CD4-positive, alpha-beta T cell (primary cell): ENCODE measurements around the gene ATPAF2. TPM values are rescaled to one million over a fixed set of nuclear protein-coding genes. Genes with fewer than 3 reads are reported as not detected.

ENCODE experiments used
- ATAC-seq: fragments of 200-7000 bp; cut with Tn5 transposase; one replicate; pipeline ENCODE4 v1.10.0; 2022; ENCODE audit warnings: mild to moderate bottlenecking; ENCODE audit not compliant: poor library complexity
- CTCF ChIA-PET: fragments of 350-600 bp; sonication (Branson Sonifier 250); formaldehyde crosslinking; loops from one replicate; lab custom pipeline; 2021; ENCODE audit warnings: antibody characterized with exemption, inconsistent platforms; lab: Charles Lee
- POLR2A ChIA-PET: fragments of 350-600 bp; sonication (Branson Sonifier 250); formaldehyde crosslinking; loops from one replicate; lab custom pipeline; 2021; ENCODE audit warnings: antibody characterized with exemption, inconsistent platforms; lab: Charles Lee
- DNase-seq, 14 experiments: peaks; one replicate each; pipeline ENCODE4 v3.0.0-alpha.2; 2013 to 2020; ENCODE audit warnings: mixed read lengths in 2 of 14
- H3K27ac ChIP-seq, 2 donors: one replicate each; pipeline versions ENCODE4 v1.5.1 to v1.7.0; 2013; ENCODE audit warnings: low read length in 2 of 2, low read depth in 1 of 2, mild to moderate bottlenecking in 1 of 2
- H3K27me3 ChIP-seq, 2 experiments: 1 replicate in 1 of 2; 2 replicates in 1 of 2; pipeline versions ENCODE4 v1.6.1 to v1.7.0; 2013; ENCODE audit warnings: low read length in 2 of 2, control low read depth in 1 of 2, mild to moderate bottlenecking in 1 of 2, moderate library complexity in 1 of 2; ENCODE audit not compliant: insufficient read depth in 2 of 2, control insufficient read depth in 1 of 2
- H3K36me3 ChIP-seq: one replicate; pipeline ENCODE4 v1.6.1; 2013; ENCODE audit warnings: low read length, control low read depth; ENCODE audit not compliant: insufficient read depth
- H3K4me1 ChIP-seq: one replicate; pipeline ENCODE4 v1.6.1; 2013; ENCODE audit warnings: low read length, control low read depth; ENCODE audit not compliant: insufficient read depth
- H3K4me3 ChIP-seq: one replicate; pipeline ENCODE4 v1.5.1; 2013; ENCODE audit warnings: mild to moderate bottlenecking, low read length, moderate library complexity
- H3K9me3 ChIP-seq, 2 experiments: 1 replicate in 1 of 2; 2 replicates in 1 of 2; pipeline versions ENCODE4 v1.6.1 to v1.7.0; 2013; ENCODE audit warnings: low read length in 2 of 2, mild to moderate bottlenecking in 2 of 2, control low read depth in 1 of 2, moderate library complexity in 1 of 2; ENCODE audit not compliant: control insufficient read depth in 1 of 2, insufficient read depth in 1 of 2
- H3K27ac Mint-ChIP-seq: one replicate; pipeline ENCODE4 v1.8.0; 2020; ENCODE audit warnings: mixed read lengths
- H3K27me3 Mint-ChIP-seq: one replicate; pipeline ENCODE4 v1.8.0; 2021; ENCODE audit warnings: mixed read lengths
- H3K36me3 Mint-ChIP-seq: one replicate; pipeline ENCODE4 v1.8.0; 2021; ENCODE audit warnings: low read depth, mixed read lengths
- H3K4me1 Mint-ChIP-seq: one replicate; pipeline ENCODE4 v1.8.0; 2021; ENCODE audit warnings: low read depth, mixed read lengths
- H3K4me3 Mint-ChIP-seq: one replicate; pipeline ENCODE4 v1.8.0; 2020; ENCODE audit warnings: mild to moderate bottlenecking, mixed read lengths
- H3K9me3 Mint-ChIP-seq: one replicate; pipeline ENCODE4 v1.8.0; 2020; ENCODE audit warnings: mixed read lengths
- CTCF ChIP-seq: fragments of 200-600 bp; IDR thresholded peaks from one replicate; pipeline ENCODE4 v1.8.0; 2022; ENCODE audit warnings: antibody characterized with exemption, mild to moderate bottlenecking
- intact Hi-C, 2 experiments: fragments of 100-400 bp; cut with DNase I in 1 of 2; cut with micrococcal nuclease in 1 of 2; formaldehyde crosslinking; loops; one replicate each; pipeline versions ENCODE4 v1.15.1 to v1.9.0; 2023 to 2025; cut with DNase I, micrococcal nuclease
- total RNA-seq, 174 experiments: library from RNA in 2 of 174; stranded (reverse) in 2 of 174; gene quantifications; one replicate each; pipeline ENCODE4 v1.2.3 and lab custom pipeline; 2021 to 2026

Gene ATPAF2
- total RNA-seq, 2 experiments from 2014 or later = 20.8 to 21.9 TPM

- Histone ChIP-seq H3K4me3 (no peak overlapping the region), H3K27me3 (no peaks in the 10 kb centered on the region), H3K36me3 (peaks cover 48% of the 10 kb centered on the region), H3K27ac (no peak overlapping the region), H3K4me1 (no peaks in the 10 kb centered on the region), H3K9me3 (no peaks in the 10 kb centered on the region)
- POLR2A ChIA-PET = no interaction called here
- intact Hi-C loops = no loop called here
- Mint-ChIP-seq H3K27me3 (no peaks in the 10 kb centered on the region), H3K27ac (no peak overlapping the region), H3K4me3 (no peak overlapping the region), H3K9me3 (no peaks in the 10 kb centered on the region), H3K4me1 (no peaks in the 10 kb centered on the region), H3K36me3 (peaks cover 77% of the 10 kb centered on the region)
- CTCF ChIA-PET = no interaction called here
- ATAC-seq = no peak
- DNase-seq = no peak
- TF ChIP-seq CTCF = no peak
Measured at GRCh38 chr17:18059283-18059682, 20.3 kb upstream of the ATPAF2 start.

DNA sequence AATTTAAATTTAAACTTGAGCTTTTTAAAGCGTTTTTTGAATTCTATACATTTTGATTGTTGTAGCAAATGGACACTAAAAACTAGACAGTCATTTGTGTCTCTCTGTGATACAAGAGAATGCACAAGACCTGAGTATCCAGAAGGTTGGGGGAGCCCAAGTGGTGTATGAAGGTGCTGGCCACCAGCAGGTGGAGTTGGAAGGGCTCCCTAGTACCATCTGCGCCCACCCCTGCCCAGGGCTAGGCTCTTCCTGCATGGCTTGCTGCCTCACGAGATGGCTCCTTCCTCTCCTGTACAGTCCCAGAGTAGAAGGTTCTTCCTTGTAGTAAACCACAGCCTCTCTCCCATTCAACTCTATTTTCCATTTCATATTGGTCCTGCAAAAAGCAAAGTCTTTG, 17.2 kb upstream of the ATPAF2 start:
- ATAC-seq = no peak
- DNase-seq = no peak
- Histone ChIP-seq H3K27me3 (no peaks in the 10 kb centered on the region), H3K4me1 (no peaks in the 10 kb centered on the region), H3K9me3 (no peaks in the 10 kb centered on the region), H3K27ac (no peak overlapping the region), H3K4me3 (no peak overlapping the region), H3K36me3 (peaks cover 42% of the 10 kb centered on the region)
- Mint-ChIP-seq H3K27ac (no peak overlapping the region), H3K36me3 (peaks cover 67% of the 10 kb centered on the region), H3K27me3 (no peaks in the 10 kb centered on the region), H3K4me3 (no peak overlapping the region), H3K9me3 (no peaks in the 10 kb centered on the region), H3K4me1 (no peaks in the 10 kb centered on the region)
- ChIA-PET POLR2A (no interaction called here), CTCF (no interaction called here)
- TF ChIP-seq CTCF = no peak
- intact Hi-C loops = no loop called here

DNA sequence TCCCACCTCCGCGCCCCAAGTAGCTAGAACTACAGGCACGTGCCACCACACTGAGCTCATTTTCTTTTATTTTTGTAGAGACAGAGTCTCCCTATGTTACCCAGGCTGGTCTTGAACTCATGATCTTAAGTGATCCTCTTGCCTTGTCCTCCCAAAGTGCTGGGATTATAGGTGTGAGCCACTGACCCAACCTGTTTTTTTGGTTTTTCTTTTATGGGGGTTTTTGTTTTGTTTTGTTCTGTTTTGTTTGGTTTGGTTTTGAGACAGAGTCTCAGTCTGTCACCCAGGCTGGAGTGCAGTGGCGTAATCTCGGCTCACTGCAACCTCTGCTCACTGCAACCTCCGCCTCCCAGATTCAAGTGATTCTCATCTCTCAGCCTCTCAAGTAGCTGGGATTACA, 16.6 kb upstream of the ATPAF2 start:
- intact Hi-C loops = no loop called here
- ChIA-PET POLR2A (no interaction called here), CTCF (no interaction called here)
- H3K27me3 ChIP-seq = no peaks in the 10 kb centered on the region
- no peak for TF ChIP-seq CTCF
- no peak overlapping the region for H3K4me3 Mint-ChIP-seq
- H3K36me3 Mint-ChIP-seq = peaks cover 64% of the 10 kb centered on the region
- no peak overlapping the region for H3K27ac Mint-ChIP-seq
- H3K9me3 Mint-ChIP-seq = no peaks in the 10 kb centered on the region
- no peaks in the 10 kb centered on the region for H3K27me3 Mint-ChIP-seq
- H3K4me1 ChIP-seq = no peaks in the 10 kb centered on the region
- H3K36me3 ChIP-seq = peaks cover 40% of the 10 kb centered on the region
- DNase-seq = no peak
- no peaks in the 10 kb centered on the region for H3K9me3 ChIP-seq
- H3K4me3 ChIP-seq = no peak overlapping the region
- H3K4me1 Mint-ChIP-seq = no peaks in the 10 kb centered on the region
- H3K27ac ChIP-seq = no peak overlapping the region
- no peak for ATAC-seq
